ENCODE data around the gene LRIG3.
"Not testable (repeated sequence)": the region's sequence is repeated elsewhere in the genome, so short reads cannot be mapped to it uniquely, and the experiment has no call there.

Gene LRIG3

GRCh38 chr12:58860056-58860787 lies 60.1 kb downstream of the LRIG3 start:
- no peak for DNase-seq
- H3K36me3 ChIP-seq, result no peaks in the 10 kb centered on the region
- H3K27me3 ChIP-seq (ENCODE audit: insufficient read depth, low read depth, severe bottlenecking), result no peaks in the 10 kb centered on the region
- no peak overlapping the region for H3K4me3 ChIP-seq (ENCODE audit: low read depth, low read length)
- no peaks in the 10 kb centered on the region for H3K9me3 ChIP-seq (ENCODE audit: severe bottlenecking)
- H3K27ac ChIP-seq, result no peak overlapping the region
- TF ChIP-seq CTCF (IDR thresholded peaks at IDR 0.05; ENCODE audit: low read depth, low read length), result no peak

- no peak overlapping the region for H3K4me3 ChIP-seq (ENCODE audit: low read depth, low read length)
- DNase-seq, result no peak
- no peaks in the 10 kb centered on the region for H3K9me3 ChIP-seq (ENCODE audit: severe bottlenecking)
- no peak for TF ChIP-seq CTCF (IDR thresholded peaks at IDR 0.05; ENCODE audit: low read depth, low read length)
- H3K27ac ChIP-seq, result no peak overlapping the region
- no peaks in the 10 kb centered on the region for H3K36me3 ChIP-seq
- no peaks in the 10 kb centered on the region for H3K27me3 ChIP-seq (ENCODE audit: insufficient read depth, low read depth, severe bottlenecking)
These were observed 62.3 kb downstream of the LRIG3 start for GRCh38 chr12:58858030-58858429.

- not testable (repeated sequence) for H3K36me3 ChIP-seq; H3K27ac ChIP-seq; H3K27me3 ChIP-seq (ENCODE audit: insufficient read depth, low read depth, severe bottlenecking); H3K9me3 ChIP-seq (ENCODE audit: severe bottlenecking); H3K4me3 ChIP-seq (ENCODE audit: low read depth, low read length); DNase-seq
These were observed 63.1 kb downstream of the LRIG3 start for GRCh38 chr12:58857206-58857605.

- not testable (repeated sequence) for H3K27ac ChIP-seq; H3K27me3 ChIP-seq (ENCODE audit: insufficient read depth, low read depth, severe bottlenecking); H3K9me3 ChIP-seq (ENCODE audit: severe bottlenecking); H3K36me3 ChIP-seq; DNase-seq; H3K4me3 ChIP-seq (ENCODE audit: low read depth, low read length)
These were observed 64.7 kb downstream of the LRIG3 start for GRCh38 chr12:58855630-58856029.

DNA sequence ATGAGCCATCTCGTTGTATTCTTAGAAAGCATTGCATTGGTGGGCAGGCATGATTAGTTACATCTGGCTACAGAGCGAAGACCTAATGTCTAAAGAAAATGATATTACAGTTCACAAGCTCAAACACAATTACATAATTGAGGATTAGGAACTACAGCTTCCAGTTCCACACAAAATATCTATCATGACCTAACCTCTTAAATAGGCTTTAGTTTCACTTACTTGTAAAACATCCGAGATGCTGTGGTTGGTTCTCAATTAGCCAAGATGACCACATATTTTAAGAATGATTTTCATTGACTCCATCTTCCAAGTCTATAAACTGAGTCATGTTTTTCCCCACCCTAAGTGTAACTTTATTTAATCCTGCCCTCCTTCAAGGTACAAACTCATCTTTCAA lies 69.5 kb downstream of the LRIG3 start:
- no peak for DNase-seq
- H3K27me3 ChIP-seq (ENCODE audit: insufficient read depth, low read depth, severe bottlenecking), result no peaks in the 10 kb centered on the region
- H3K36me3 ChIP-seq, result no peaks in the 10 kb centered on the region
- no peak overlapping the region for H3K27ac ChIP-seq
- H3K4me3 ChIP-seq (ENCODE audit: low read depth, low read length), result no peak overlapping the region
- TF ChIP-seq CTCF (IDR thresholded peaks at IDR 0.05; ENCODE audit: low read depth, low read length), result no peak
- no peaks in the 10 kb centered on the region for H3K9me3 ChIP-seq (ENCODE audit: severe bottlenecking)

GRCh38 chr12:58847901-58848600 lies 72.3 kb downstream of the LRIG3 start:
- DNase-seq, result no peak
- Histone ChIP-seq H3K4me3 (ENCODE audit: low read depth, low read length) (no peak overlapping the region), H3K36me3 (no peaks in the 10 kb centered on the region), H3K9me3 (ENCODE audit: severe bottlenecking) (no peaks in the 10 kb centered on the region), H3K27me3 (ENCODE audit: insufficient read depth, low read depth, severe bottlenecking) (no peaks in the 10 kb centered on the region), H3K27ac (no peak overlapping the region)
- no peak for TF ChIP-seq CTCF (IDR thresholded peaks at IDR 0.05; ENCODE audit: low read depth, low read length)
